ENCODE results near the gene GAN.

GAN gene

DNA sequence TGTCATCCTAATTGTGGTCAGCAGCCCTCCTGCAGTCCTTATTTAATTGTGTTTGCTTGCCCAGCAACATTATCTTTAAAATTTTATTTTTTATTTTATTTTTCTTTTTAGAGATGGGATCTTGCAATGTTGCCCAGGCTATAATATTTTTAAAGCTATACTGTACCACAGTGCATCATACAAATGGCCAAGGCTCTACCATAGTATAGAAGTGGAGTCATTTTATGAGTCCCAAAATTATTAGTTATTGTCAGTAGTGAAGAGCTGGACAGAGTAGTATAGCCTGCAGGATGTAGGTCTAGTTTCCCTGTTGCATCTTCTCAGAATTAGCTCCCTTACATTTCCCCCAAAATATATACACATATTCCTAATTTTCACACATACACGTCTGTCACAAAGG is 44.1 kb downstream of the GAN start:
- TF ChIP-seq SIN3A (IDR thresholded peaks at IDR 0.05; ENCODE audit: borderline replicate concordance, insufficient read depth, low read length) (no peak), TAF1 (IDR thresholded peaks at IDR 0.05; ENCODE audit: borderline replicate concordance, insufficient read depth, low read length) (no peak), POLR2AphosphoS5 (IDR thresholded peaks at IDR 0.05; ENCODE audit: low read depth, low read length) (no peak), FOXP2 (optimal IDR thresholded peaks at IDR 0.05; ENCODE audit: borderline replicate concordance, extremely low read depth, extremely low read length, insufficient read depth) (no peak)
- TF ChIP-seq, protein P1, sequence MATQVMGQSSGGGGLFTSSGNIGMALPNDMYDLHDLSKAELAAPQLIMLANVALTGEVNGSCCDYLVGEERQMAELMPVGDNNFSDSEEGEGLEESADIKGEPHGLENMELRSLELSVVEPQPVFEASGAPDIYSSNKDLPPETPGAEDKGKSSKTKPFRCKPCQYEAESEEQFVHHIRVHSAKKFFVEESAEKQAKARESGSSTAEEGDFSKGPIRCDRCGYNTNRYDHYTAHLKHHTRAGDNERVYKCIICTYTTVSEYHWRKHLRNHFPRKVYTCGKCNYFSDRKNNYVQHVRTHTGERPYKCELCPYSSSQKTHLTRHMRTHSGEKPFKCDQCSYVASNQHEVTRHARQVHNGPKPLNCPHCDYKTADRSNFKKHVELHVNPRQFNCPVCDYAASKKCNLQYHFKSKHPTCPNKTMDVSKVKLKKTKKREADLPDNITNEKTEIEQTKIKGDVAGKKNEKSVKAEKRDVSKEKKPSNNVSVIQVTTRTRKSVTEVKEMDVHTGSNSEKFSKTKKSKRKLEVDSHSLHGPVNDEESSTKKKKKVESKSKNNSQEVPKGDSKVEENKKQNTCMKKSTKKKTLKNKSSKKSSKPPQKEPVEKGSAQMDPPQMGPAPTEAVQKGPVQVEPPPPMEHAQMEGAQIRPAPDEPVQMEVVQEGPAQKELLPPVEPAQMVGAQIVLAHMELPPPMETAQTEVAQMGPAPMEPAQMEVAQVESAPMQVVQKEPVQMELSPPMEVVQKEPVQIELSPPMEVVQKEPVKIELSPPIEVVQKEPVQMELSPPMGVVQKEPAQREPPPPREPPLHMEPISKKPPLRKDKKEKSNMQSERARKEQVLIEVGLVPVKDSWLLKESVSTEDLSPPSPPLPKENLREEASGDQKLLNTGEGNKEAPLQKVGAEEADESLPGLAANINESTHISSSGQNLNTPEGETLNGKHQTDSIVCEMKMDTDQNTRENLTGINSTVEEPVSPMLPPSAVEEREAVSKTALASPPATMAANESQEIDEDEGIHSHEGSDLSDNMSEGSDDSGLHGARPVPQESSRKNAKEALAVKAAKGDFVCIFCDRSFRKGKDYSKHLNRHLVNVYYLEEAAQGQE (IDR thresholded peaks at IDR 0.05; ENCODE audit: insufficient read depth in 1 of 2, low read depth in 2 of 2, low read length in 2 of 2): no peak

DNA sequence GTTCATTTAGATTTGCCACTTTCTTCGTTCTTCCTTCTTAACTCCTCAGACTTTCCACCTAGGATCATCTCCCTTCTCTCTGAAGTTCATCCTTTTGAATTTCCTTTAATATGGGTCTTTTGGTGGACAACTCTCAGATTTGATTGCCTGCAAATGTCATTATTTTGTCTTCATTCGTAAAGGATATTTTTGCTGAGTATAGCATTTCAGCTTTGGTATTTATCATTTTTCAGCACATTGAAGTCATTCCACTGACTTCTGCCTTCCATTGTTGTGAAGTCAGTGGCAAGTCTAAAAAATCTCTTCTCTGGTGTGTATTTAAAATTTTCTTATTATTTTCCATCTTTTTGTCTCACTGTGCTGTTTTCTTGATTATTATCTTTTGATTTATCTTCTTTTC is 45.4 kb downstream of the GAN start:
- TF ChIP-seq FOXP2 (optimal IDR thresholded peaks at IDR 0.05; ENCODE audit: borderline replicate concordance, extremely low read depth, extremely low read length, insufficient read depth) (no peak), TAF1 (IDR thresholded peaks at IDR 0.05; ENCODE audit: borderline replicate concordance, insufficient read depth, low read length) (no peak), POLR2AphosphoS5 (IDR thresholded peaks at IDR 0.05; ENCODE audit: low read depth, low read length) (no peak), SIN3A (IDR thresholded peaks at IDR 0.05; ENCODE audit: borderline replicate concordance, insufficient read depth, low read length) (no peak)
- TF ChIP-seq, protein P1 (IDR thresholded peaks at IDR 0.05; ENCODE audit: insufficient read depth in 1 of 2, low read depth in 2 of 2, low read length in 2 of 2): no peak

DNA sequence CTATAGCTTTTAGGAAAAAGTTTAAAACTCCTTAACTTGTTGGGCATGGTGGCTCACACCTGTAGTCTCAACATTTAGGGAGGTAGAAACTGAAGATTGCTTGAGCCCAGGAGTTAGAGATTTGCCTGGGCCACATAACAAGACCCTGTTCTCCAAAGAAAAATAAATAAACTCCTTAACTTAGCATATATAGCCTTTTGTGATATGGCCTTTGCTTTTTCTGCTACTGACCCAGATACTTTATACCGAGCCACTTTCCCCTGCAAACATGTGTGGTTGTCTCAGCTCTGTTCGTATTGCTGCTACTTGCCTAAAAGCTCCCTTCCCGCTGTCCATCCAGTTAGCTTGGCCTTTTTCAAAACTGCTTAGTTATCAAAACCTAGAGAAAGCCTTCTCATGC is 51.0 kb downstream of the GAN start:
- TF ChIP-seq POLR2AphosphoS5 (IDR thresholded peaks at IDR 0.05; ENCODE audit: low read depth, low read length) (no peak), TAF1 (IDR thresholded peaks at IDR 0.05; ENCODE audit: borderline replicate concordance, insufficient read depth, low read length) (no peak), SIN3A (IDR thresholded peaks at IDR 0.05; ENCODE audit: borderline replicate concordance, insufficient read depth, low read length) (no peak), FOXP2 (optimal IDR thresholded peaks at IDR 0.05; ENCODE audit: borderline replicate concordance, extremely low read depth, extremely low read length, insufficient read depth) (no peak)
- TF ChIP-seq, protein P1 (IDR thresholded peaks at IDR 0.05; ENCODE audit: insufficient read depth in 1 of 2, low read depth in 2 of 2, low read length in 2 of 2): no peak

DNA sequence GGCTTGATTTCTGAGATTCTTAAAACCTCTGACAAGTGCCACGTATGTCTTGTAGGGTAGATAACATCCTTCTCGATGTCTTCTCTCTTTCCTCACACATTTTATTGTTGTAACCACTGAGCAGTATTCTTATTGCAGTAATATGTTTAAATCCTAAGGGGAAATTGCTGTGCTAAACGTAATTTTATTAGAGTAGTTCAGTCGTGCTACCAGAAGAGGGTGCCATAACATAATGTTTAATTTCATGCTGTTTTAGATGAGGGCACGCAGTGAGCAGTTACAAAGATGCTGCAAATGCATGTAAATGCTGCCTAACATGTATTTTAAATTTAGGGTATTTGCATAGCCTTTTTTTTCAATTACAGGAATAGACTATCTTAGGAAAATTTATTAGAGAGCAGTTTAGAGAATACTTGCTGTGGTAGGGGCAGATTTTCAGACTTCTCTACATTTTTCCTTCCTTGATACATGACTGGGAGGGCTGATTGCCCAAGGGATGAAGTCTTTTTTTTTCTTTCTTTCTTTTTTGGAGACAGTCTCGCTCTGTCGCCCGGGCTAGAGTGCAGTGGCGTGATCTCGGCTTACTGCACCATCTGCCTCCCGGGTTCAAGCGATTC is 51.7 kb downstream of the GAN start:
- TF ChIP-seq TAF1 (IDR thresholded peaks at IDR 0.05; ENCODE audit: borderline replicate concordance, insufficient read depth, low read length): no peak
- TF ChIP-seq FOXP2 (optimal IDR thresholded peaks at IDR 0.05; ENCODE audit: borderline replicate concordance, extremely low read depth, extremely low read length, insufficient read depth): no peak
- no peak for TF ChIP-seq SIN3A (IDR thresholded peaks at IDR 0.05; ENCODE audit: borderline replicate concordance, insufficient read depth, low read length)
- TF ChIP-seq, protein P1 (IDR thresholded peaks at IDR 0.05; ENCODE audit: insufficient read depth in 1 of 2, low read depth in 2 of 2, low read length in 2 of 2): no peak

DNA sequence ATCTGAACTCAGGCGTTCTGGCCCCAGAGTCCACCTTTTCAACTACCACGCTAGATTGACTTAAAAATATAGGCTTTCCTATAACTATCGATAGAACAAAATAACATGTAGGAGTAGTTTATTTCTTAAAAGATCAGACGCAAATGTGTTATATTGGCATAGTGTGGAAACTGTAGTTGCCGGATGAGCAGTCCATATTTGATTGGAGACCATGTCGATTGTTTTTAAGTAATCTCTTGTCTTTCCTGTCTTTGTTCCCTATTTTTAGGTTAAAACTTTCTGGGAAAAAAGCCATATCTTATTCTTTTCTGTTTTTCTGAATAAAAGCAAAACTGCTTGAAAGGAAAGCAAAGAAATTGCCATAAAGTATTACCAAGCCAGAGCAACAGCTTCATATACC is 53.1 kb downstream of the GAN start:
- TF ChIP-seq POLR2AphosphoS5 (IDR thresholded peaks at IDR 0.05; ENCODE audit: low read depth, low read length) (no peak), FOXP2 (optimal IDR thresholded peaks at IDR 0.05; ENCODE audit: borderline replicate concordance, extremely low read depth, extremely low read length, insufficient read depth) (no peak), SIN3A (IDR thresholded peaks at IDR 0.05; ENCODE audit: borderline replicate concordance, insufficient read depth, low read length) (no peak)
- TF ChIP-seq, protein P1 (IDR thresholded peaks at IDR 0.05; ENCODE audit: insufficient read depth in 1 of 2, low read depth in 2 of 2, low read length in 2 of 2): no peak
